ENCODE measurements around the gene BUD13.

The BUD13 gene

GRCh38 chr11:116812109-116812508, 39.3 kb upstream of the BUD13 start:
- H3K36me3 ChIP-seq (replicated peaks; ENCODE audit: insufficient read depth, low read length), result no peaks in the 10 kb centered on the region
- H3K79me2 ChIP-seq (ENCODE audit: low read length), result no peaks in the 10 kb centered on the region
- H3K9ac ChIP-seq (ENCODE audit: low read length), result no peak overlapping the region
- H3F3A ChIP-seq (ENCODE audit: insufficient read depth, low read length), result no peaks in the 10 kb centered on the region
- H3K27me3 ChIP-seq (replicated peaks; ENCODE audit: insufficient read depth, low read length), result no peaks in the 10 kb centered on the region
- H3K4me3 ChIP-seq (ENCODE audit: low read length), result no peak overlapping the region
- H3K4me1 ChIP-seq (ENCODE audit: low read length), result no peaks in the 10 kb centered on the region
- no peaks in the 10 kb centered on the region for H3K9me3 ChIP-seq (replicated peaks; ENCODE audit: insufficient read depth, low read length)
- DNase-seq, result no peak
- H3K27ac ChIP-seq (ENCODE audit: low read length), result no peak overlapping the region
- H3K4me2 ChIP-seq (ENCODE audit: low read depth, low read length), result no peak overlapping the region
- H2AFZ ChIP-seq (ENCODE audit: low read length), result no peak overlapping the region
- H3K9me2 ChIP-seq (replicated peaks; ENCODE audit: insufficient read depth, low read length), result no peaks in the 10 kb centered on the region
- H4K20me1 ChIP-seq (ENCODE audit: insufficient read depth, low read length), result no peaks in the 10 kb centered on the region
- TF ChIP-seq EZH2phosphoT487 (IDR thresholded peaks at IDR 0.05; ENCODE audit: low read length) (no peak), CTCF (IDR thresholded peaks at IDR 0.05; ENCODE audit: low read length) (no peak), EZH2 (optimal IDR thresholded peaks at IDR 0.05; ENCODE audit: low read depth, low read length) (no peak)

- Histone ChIP-seq H3K9ac (ENCODE audit: low read length) (no peak overlapping the region), H3F3A (ENCODE audit: insufficient read depth, low read length) (no peaks in the 10 kb centered on the region), H3K4me3 (ENCODE audit: low read length) (no peak overlapping the region), H3K9me3 (replicated peaks; ENCODE audit: insufficient read depth, low read length) (no peaks in the 10 kb centered on the region), H3K27me3 (replicated peaks; ENCODE audit: insufficient read depth, low read length) (no peaks in the 10 kb centered on the region), H3K4me2 (ENCODE audit: low read depth, low read length) (no peak overlapping the region), H3K9me2 (replicated peaks; ENCODE audit: insufficient read depth, low read length) (no peaks in the 10 kb centered on the region), H4K20me1 (ENCODE audit: insufficient read depth, low read length) (no peaks in the 10 kb centered on the region), H3K4me1 (ENCODE audit: low read length) (no peaks in the 10 kb centered on the region), H3K79me2 (ENCODE audit: low read length) (no peaks in the 10 kb centered on the region), H2AFZ (ENCODE audit: low read length) (no peak overlapping the region), H3K36me3 (replicated peaks; ENCODE audit: insufficient read depth, low read length) (no peaks in the 10 kb centered on the region), H3K27ac (ENCODE audit: low read length) (no peak overlapping the region)
- DNase-seq, result no peak
- TF ChIP-seq CTCF (IDR thresholded peaks at IDR 0.05; ENCODE audit: low read length) (no peak), EZH2 (optimal IDR thresholded peaks at IDR 0.05; ENCODE audit: low read depth, low read length) (no peak), EZH2phosphoT487 (IDR thresholded peaks at IDR 0.05; ENCODE audit: low read length) (no peak)
Measured at GRCh38 chr11:116811194-116811593, 38.4 kb upstream of the BUD13 start.

- H3K36me3 ChIP-seq (replicated peaks; ENCODE audit: insufficient read depth, low read length), result no peaks in the 10 kb centered on the region
- no peak overlapping the region for H3K9ac ChIP-seq (ENCODE audit: low read length)
- no peaks in the 10 kb centered on the region for H3F3A ChIP-seq (ENCODE audit: insufficient read depth, low read length)
- no peaks in the 10 kb centered on the region for H3K9me2 ChIP-seq (replicated peaks; ENCODE audit: insufficient read depth, low read length)
- TF ChIP-seq EZH2phosphoT487 (IDR thresholded peaks at IDR 0.05; ENCODE audit: low read length), result no peak
- TF ChIP-seq CTCF (IDR thresholded peaks at IDR 0.05; ENCODE audit: low read length), result no peak
- no peak for TF ChIP-seq EZH2 (optimal IDR thresholded peaks at IDR 0.05; ENCODE audit: low read depth, low read length)
- H3K4me2 ChIP-seq (ENCODE audit: low read depth, low read length), result no peak overlapping the region
- H3K79me2 ChIP-seq (ENCODE audit: low read length), result no peaks in the 10 kb centered on the region
- H3K27me3 ChIP-seq (replicated peaks; ENCODE audit: insufficient read depth, low read length), result no peaks in the 10 kb centered on the region
- H3K4me1 ChIP-seq (ENCODE audit: low read length), result no peaks in the 10 kb centered on the region
- H3K4me3 ChIP-seq (ENCODE audit: low read length), result no peak overlapping the region
- no peak for DNase-seq
- no peaks in the 10 kb centered on the region for H4K20me1 ChIP-seq (ENCODE audit: insufficient read depth, low read length)
- H3K9me3 ChIP-seq (replicated peaks; ENCODE audit: insufficient read depth, low read length), result no peaks in the 10 kb centered on the region
- H2AFZ ChIP-seq (ENCODE audit: low read length), result no peak overlapping the region
- H3K27ac ChIP-seq (ENCODE audit: low read length), result no peak overlapping the region
Measured at GRCh38 chr11:116808262-116809175, 35.7 kb upstream of the BUD13 start.
